Measurements from ENCODE around the gene MUC21.

DNA sequence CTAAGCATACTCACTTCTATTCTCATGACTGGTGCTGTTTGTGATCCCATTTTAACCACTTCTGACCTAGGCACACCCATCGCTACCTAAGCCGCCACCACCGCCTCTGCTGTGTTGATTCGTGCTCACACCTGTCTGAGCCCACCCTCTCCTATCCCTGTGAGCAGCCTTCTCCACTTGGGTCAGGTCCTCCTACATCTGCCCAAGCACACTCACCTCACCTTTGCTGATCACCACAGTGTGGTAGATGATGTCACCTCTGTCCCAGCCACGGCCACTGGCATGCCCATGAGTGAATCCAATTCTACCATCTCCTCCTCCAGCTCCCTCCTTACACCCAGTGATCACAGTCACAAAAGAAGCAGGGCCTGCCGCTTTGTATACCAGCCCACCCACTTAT, 47.6 kb downstream of the MUC21 start:
- TF ChIP-seq, protein P1, sequence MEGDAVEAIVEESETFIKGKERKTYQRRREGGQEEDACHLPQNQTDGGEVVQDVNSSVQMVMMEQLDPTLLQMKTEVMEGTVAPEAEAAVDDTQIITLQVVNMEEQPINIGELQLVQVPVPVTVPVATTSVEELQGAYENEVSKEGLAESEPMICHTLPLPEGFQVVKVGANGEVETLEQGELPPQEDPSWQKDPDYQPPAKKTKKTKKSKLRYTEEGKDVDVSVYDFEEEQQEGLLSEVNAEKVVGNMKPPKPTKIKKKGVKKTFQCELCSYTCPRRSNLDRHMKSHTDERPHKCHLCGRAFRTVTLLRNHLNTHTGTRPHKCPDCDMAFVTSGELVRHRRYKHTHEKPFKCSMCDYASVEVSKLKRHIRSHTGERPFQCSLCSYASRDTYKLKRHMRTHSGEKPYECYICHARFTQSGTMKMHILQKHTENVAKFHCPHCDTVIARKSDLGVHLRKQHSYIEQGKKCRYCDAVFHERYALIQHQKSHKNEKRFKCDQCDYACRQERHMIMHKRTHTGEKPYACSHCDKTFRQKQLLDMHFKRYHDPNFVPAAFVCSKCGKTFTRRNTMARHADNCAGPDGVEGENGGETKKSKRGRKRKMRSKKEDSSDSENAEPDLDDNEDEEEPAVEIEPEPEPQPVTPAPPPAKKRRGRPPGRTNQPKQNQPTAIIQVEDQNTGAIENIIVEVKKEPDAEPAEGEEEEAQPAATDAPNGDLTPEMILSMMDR (IDR thresholded peaks at IDR 0.05): no peak
- TF ChIP-seq POLR2A (IDR thresholded peaks at IDR 0.05) (no peak), POLR2AphosphoS5 (IDR thresholded peaks at IDR 0.05) (no peak), EP300 (IDR thresholded peaks at IDR 0.05) (no peak)

Data from gastroesophageal sphincter (tissue), 3 donors.